Esophagus muscularis mucosa (tissue), 4 donors: ENCODE results near the gene ANKS1B. TPM values are rescaled to one million over a fixed set of nuclear protein-coding genes. Genes with fewer than 3 reads are reported as not detected.

Experiments
- DNase-seq: peaks from one replicate; pipeline ENCODE4 v3.0.0-alpha.2; 2017; ENCODE audit errors: extremely low spot score
- H3K27ac ChIP-seq, 4 donors: fragments of 200-600 bp; sonication (generic); replicated peaks in 1 of 4; 1 replicate in 3 of 4; 2 replicates in 1 of 4; pipeline ENCODE4 v1.5.1; 2016 to 2019; ENCODE audit warnings: mild to moderate bottlenecking in 1 of 4
- H3K27me3 ChIP-seq, 4 donors: fragments of 200-600 bp; sonication (generic); one replicate each; pipeline versions ENCODE4 v1.5.1 to v1.6.0; 2016 to 2019
- H3K36me3 ChIP-seq, 4 donors: fragments of 200-600 bp; sonication (generic); one replicate each; pipeline ENCODE4 v1.5.1; 2016 to 2019
- H3K4me1 ChIP-seq, 4 donors: fragments of 200-600 bp; sonication (generic); one replicate each; pipeline ENCODE4 v1.5.1; 2016 to 2019
- H3K4me3 ChIP-seq, 4 donors: fragments of 200-600 bp; sonication (generic); 1 replicate in 2 of 4; 2 replicates in 2 of 4; pipeline ENCODE4 v1.5.1; 2016 to 2019; ENCODE audit warnings: mild to moderate bottlenecking in 4 of 4, moderate library complexity in 1 of 4
- H3K9me3 ChIP-seq, 4 donors: fragments of 200-600 bp; sonication (generic); 1 replicate in 3 of 4; 2 replicates in 1 of 4; pipeline ENCODE4 v1.5.1; 2016 to 2019
- CTCF ChIP-seq, 3 experiments: fragments of 200-600 bp in 2 of 3; fragments of 450-650 bp in 1 of 3; sonication (generic) in 2 of 3; IDR thresholded peaks; one replicate each; pipeline ENCODE4 v1.5.1; 2017 to 2019; ENCODE audit warnings: antibody characterized with exemption in 3 of 3, mild to moderate bottlenecking in 2 of 3, moderate library complexity in 1 of 3
- EP300 ChIP-seq: sonication (generic); formaldehyde crosslinking; IDR thresholded peaks from one replicate; pipeline ENCODE4 v1.6.1; 2017; ENCODE audit warnings: antibody characterized with exemption
- POLR2A ChIP-seq: fragments of 450-650 bp; IDR thresholded peaks from one replicate; pipeline ENCODE4 v1.6.1; 2017; ENCODE audit warnings: antibody characterized with exemption, moderate library complexity, mild to moderate bottlenecking, low read depth
- POLR2AphosphoS5 ChIP-seq, 2 donors: sonication (generic); formaldehyde crosslinking; IDR thresholded peaks; one replicate each; pipeline ENCODE4 v1.6.1; 2017; ENCODE audit warnings: antibody characterized with exemption in 2 of 2
- WGBS: methylation state at CpG from one replicate; pipeline ENCODE4 v1.1.5; 2018; 5-methylcytosine and 5-hydroxymethylcytosine counted together
- intact Hi-C: fragments of 100-400 bp; cut with DNase I; formaldehyde crosslinking; loops from one replicate; pipeline ENCODE4 v1.15.1; 2023
- total RNA-seq, 4 donors: library from RNA; depleted of rRNA; stranded (reverse); fragments of >200 nt; gene quantifications; one replicate each; pipeline versions ENCODE4 v1.1.0 to v1.2.1, GENCODE V29; 2016

Gene ANKS1B
- total RNA-seq, 4 donors from 2014 or later = 20.4 to 28.7 (median 21.6) TPM

GRCh38 chr12:99068993-99069747 is 915.6 kb downstream of the ANKS1B start:
- H3K9me3 ChIP-seq = no peaks in the 10 kb centered on the region
- no peak for DNase-seq
- H3K4me3 ChIP-seq = no peak overlapping the region
- no peak overlapping the region for H3K27ac ChIP-seq
- WGBS = 58% methylated on average over 5 of the region's 5 CpGs
- intact Hi-C loops = no loop called here
- no peaks in the 10 kb centered on the region for H3K27me3 ChIP-seq
- H3K4me1 ChIP-seq = no peaks in the 10 kb centered on the region
- TF ChIP-seq POLR2A (no peak), POLR2AphosphoS5 (IDR thresholded peaks at IDR 0.05) (no peak), CTCF (IDR thresholded peaks at IDR 0.05) (no peak), EP300 (no peak)
- H3K36me3 ChIP-seq = no peaks in the 10 kb centered on the region

GRCh38 chr12:99067171-99067785 is 917.5 kb downstream of the ANKS1B start:
- H3K27ac ChIP-seq = no peak overlapping the region
- no peak for TF ChIP-seq POLR2A
- no peak for TF ChIP-seq POLR2AphosphoS5 (IDR thresholded peaks at IDR 0.05)
- no peak for TF ChIP-seq CTCF (IDR thresholded peaks at IDR 0.05)
- no peak for TF ChIP-seq EP300
- intact Hi-C loops = no loop called here
- DNase-seq = no peak
- no peaks in the 10 kb centered on the region for H3K36me3 ChIP-seq
- no peaks in the 10 kb centered on the region for H3K27me3 ChIP-seq
- no peaks in the 10 kb centered on the region for H3K4me1 ChIP-seq
- no peaks in the 10 kb centered on the region for H3K9me3 ChIP-seq
- WGBS = 100% methylated on average over 1 of the region's 1 CpG
- no peak overlapping the region for H3K4me3 ChIP-seq

- Histone ChIP-seq H3K4me1 (no peaks in the 10 kb centered on the region), H3K36me3 (no peaks in the 10 kb centered on the region), H3K4me3 (no peak overlapping the region), H3K9me3 (no peaks in the 10 kb centered on the region), H3K27me3 (no peaks in the 10 kb centered on the region), H3K27ac (no peak overlapping the region)
- DNase-seq = no peak
- 79% methylated on average over 3 of the region's 3 CpGs for WGBS
- intact Hi-C loops = no loop called here
- TF ChIP-seq EP300 (no peak), POLR2A (no peak), CTCF (IDR thresholded peaks at IDR 0.05) (no peak), POLR2AphosphoS5 (IDR thresholded peaks at IDR 0.05) (no peak)
Observed at GRCh38 chr12:99066726-99067125, 918.0 kb downstream of the ANKS1B start.

- Histone ChIP-seq H3K4me3 (no peak overlapping the region), H3K4me1 (no peaks in the 10 kb centered on the region), H3K36me3 (no peaks in the 10 kb centered on the region), H3K27ac (no peak overlapping the region), H3K9me3 (no peaks in the 10 kb centered on the region), H3K27me3 (no peaks in the 10 kb centered on the region)
- intact Hi-C loops = no loop called here
- no peak for DNase-seq
- 72% methylated on average over 4 of the region's 4 CpGs for WGBS
- no peak for TF ChIP-seq CTCF (IDR thresholded peaks at IDR 0.05)
- no peak for TF ChIP-seq EP300
- no peak for TF ChIP-seq POLR2A
Observed at GRCh38 chr12:99063182-99063581, 921.6 kb downstream of the ANKS1B start.
